ENCODE results near the gene PTGIR. TPM values are rescaled to one million over a fixed set of nuclear protein-coding genes. Genes with fewer than 3 reads are reported as not detected.

The PTGIR gene
- total and polyA plus RNA-seq, 2 donors (not counting 1 experiment from before 2014, with no cell fraction given) = 16.5 to 27.8 TPM

- no peak overlapping the region for H2AFZ ChIP-seq (ENCODE audit: low read length)
- H3K4me3 ChIP-seq (replicated peaks in 1 of 4; ENCODE audit: control extremely low read depth in 1 of 4, insufficient read depth in 1 of 4, low read depth in 3 of 4, low read length in 4 of 4) = peak overlapping the region; percentile 82 to 100 (median 98)
- peaks cover 25% of the 10 kb centered on the region for H3K36me3 ChIP-seq (ENCODE audit: control insufficient read depth, insufficient read depth, low read length)
- H3K9ac ChIP-seq (ENCODE audit: insufficient read depth, low read length) = no peak overlapping the region
- no peaks in the 10 kb centered on the region for H3K9me3 ChIP-seq (ENCODE audit: control insufficient read depth, insufficient read depth, low read depth, low read length)
- no peak for DNase-seq (ENCODE audit: low read depth in 2 of 2)
- H3K79me2 ChIP-seq (ENCODE audit: control insufficient read depth, insufficient read depth, low read length) = peaks cover 60% of the 10 kb centered on the region
- H3K27me3 ChIP-seq (ENCODE audit: control insufficient read depth, insufficient read depth, low read length) = no peaks in the 10 kb centered on the region
- no peak overlapping the region for H3K27ac ChIP-seq (ENCODE audit: insufficient read depth, low read length)
- peak overlapping the region; percentile 100 for H3K4me2 ChIP-seq (ENCODE audit: extremely low read depth, insufficient read depth, low read length)
- H4K20me1 ChIP-seq (ENCODE audit: control insufficient read depth, extremely low read depth, insufficient read depth, low read length) = no peaks in the 10 kb centered on the region
- H3K4me1 ChIP-seq (ENCODE audit: control insufficient read depth, extremely low read depth, insufficient read depth, low read length) = peaks cover 14% of the 10 kb centered on the region
- TF ChIP-seq EZH2 (IDR thresholded peaks at IDR 0.05; ENCODE audit: low read length, missing control alignments) (no peak), CTCF (conservative IDR thresholded peaks at IDR 0.05 in 1 of 2, IDR thresholded peaks at IDR 0.05 in 1 of 2; ENCODE audit: low read depth in 1 of 2, low read length in 2 of 2) (no peak)
Measured at GRCh38 chr19:46603752-46604231, 21.1 kb downstream of the PTGIR start.

DNA sequence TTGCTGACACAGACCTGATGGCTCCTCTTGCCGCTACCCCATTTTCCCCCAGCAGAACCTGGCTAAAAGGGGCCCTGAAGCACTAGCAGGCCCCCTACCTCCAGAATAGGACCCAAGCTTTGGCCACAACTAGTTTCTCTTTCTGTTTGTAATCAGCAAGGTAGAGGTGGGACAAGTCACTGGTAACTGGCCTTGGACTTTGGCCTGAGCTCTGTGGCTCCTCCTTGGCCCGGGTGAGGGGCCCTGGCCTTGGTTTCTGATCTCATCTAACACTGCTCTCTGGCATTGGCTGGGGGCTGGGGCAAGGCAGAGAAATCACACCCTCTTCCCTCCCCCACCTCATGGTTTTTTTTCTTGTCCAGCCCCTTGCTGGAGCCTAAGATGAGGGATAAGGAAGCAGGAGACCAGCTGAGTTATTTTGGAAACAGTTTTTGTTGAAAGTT is 21.7 kb downstream of the PTGIR start:
- peak overlapping the region; percentile 90 for H3K27ac ChIP-seq (ENCODE audit: insufficient read depth, low read length)
- peaks cover 14% of the 10 kb centered on the region for H3K4me1 ChIP-seq (ENCODE audit: control insufficient read depth, extremely low read depth, insufficient read depth, low read length)
- no peaks in the 10 kb centered on the region for H3K9me3 ChIP-seq (ENCODE audit: control insufficient read depth, insufficient read depth, low read depth, low read length)
- H3K9ac ChIP-seq (ENCODE audit: insufficient read depth, low read length) = peak overlapping the region; percentile 51
- H3K36me3 ChIP-seq (ENCODE audit: control insufficient read depth, insufficient read depth, low read length) = peaks cover 19% of the 10 kb centered on the region
- peak overlapping the region; percentile 100 for H3K4me2 ChIP-seq (ENCODE audit: extremely low read depth, insufficient read depth, low read length)
- no peak overlapping the region for H2AFZ ChIP-seq (ENCODE audit: low read length)
- H4K20me1 ChIP-seq (ENCODE audit: control insufficient read depth, extremely low read depth, insufficient read depth, low read length) = no peaks in the 10 kb centered on the region
- H3K27me3 ChIP-seq (ENCODE audit: control insufficient read depth, insufficient read depth, low read length) = no peaks in the 10 kb centered on the region
- H3K4me3 ChIP-seq (replicated peaks in 1 of 4; ENCODE audit: control extremely low read depth in 1 of 4, insufficient read depth in 1 of 4, low read depth in 3 of 4, low read length in 4 of 4) = peak overlapping the region; percentile 82 to 100 (median 98)
- H3K79me2 ChIP-seq (ENCODE audit: control insufficient read depth, insufficient read depth, low read length) = peaks cover 60% of the 10 kb centered on the region
- no peak for TF ChIP-seq EZH2 (IDR thresholded peaks at IDR 0.05; ENCODE audit: low read length, missing control alignments)
- no peak for TF ChIP-seq CTCF (conservative IDR thresholded peaks at IDR 0.05 in 1 of 2, IDR thresholded peaks at IDR 0.05 in 1 of 2; ENCODE audit: low read depth in 1 of 2, low read length in 2 of 2)
- DNase-seq (ENCODE audit: low read depth in 2 of 2) = no peak

GRCh38 chr19:46602392-46603194 is 22.3 kb downstream of the PTGIR start:
- Histone ChIP-seq H2AFZ (ENCODE audit: low read length) (no peak overlapping the region), H3K9me3 (ENCODE audit: control insufficient read depth, insufficient read depth, low read depth, low read length) (no peaks in the 10 kb centered on the region), H3K4me3 (replicated peaks in 1 of 4; ENCODE audit: control extremely low read depth in 1 of 4, insufficient read depth in 1 of 4, low read depth in 3 of 4, low read length in 4 of 4) (peak overlapping the region; percentile 82 to 100 (median 98)), H3K27ac (ENCODE audit: insufficient read depth, low read length) (peak overlapping the region; percentile 90), H3K9ac (ENCODE audit: insufficient read depth, low read length) (peak overlapping the region; percentile 100), H3K4me1 (ENCODE audit: control insufficient read depth, extremely low read depth, insufficient read depth, low read length) (peaks cover 14% of the 10 kb centered on the region), H4K20me1 (ENCODE audit: control insufficient read depth, extremely low read depth, insufficient read depth, low read length) (no peaks in the 10 kb centered on the region), H3K79me2 (ENCODE audit: control insufficient read depth, insufficient read depth, low read length) (peaks cover 60% of the 10 kb centered on the region), H3K36me3 (ENCODE audit: control insufficient read depth, insufficient read depth, low read length) (peaks cover 13% of the 10 kb centered on the region), H3K4me2 (ENCODE audit: extremely low read depth, insufficient read depth, low read length) (peak overlapping the region; percentile 100), H3K27me3 (ENCODE audit: control insufficient read depth, insufficient read depth, low read length) (no peaks in the 10 kb centered on the region)
- no peak for TF ChIP-seq CTCF (conservative IDR thresholded peaks at IDR 0.05 in 1 of 2, IDR thresholded peaks at IDR 0.05 in 1 of 2; ENCODE audit: low read depth in 1 of 2, low read length in 2 of 2)
- TF ChIP-seq EZH2 (IDR thresholded peaks at IDR 0.05; ENCODE audit: low read length, missing control alignments) = no peak
- DNase-seq (ENCODE audit: low read depth in 2 of 2) = no peak
